H9 (cell line): Measurements from ENCODE around the gene DCTN2. TPM values are rescaled to one million over a fixed set of nuclear protein-coding genes. Genes with fewer than 3 reads are reported as not detected.

Experiments
- DNase-seq: peaks from one replicate; pipeline ENCODE4 v3.0.0-alpha.2; 2017
- H2AFZ ChIP-seq: one replicate; pipeline ENCODE4 v1.6.1; 2013; ENCODE audit warnings: mild to moderate bottlenecking, low read length, control low read depth, moderate library complexity
- H2AK5ac ChIP-seq: 2 replicates; pipeline ENCODE4 v1.6.1; 2013; ENCODE audit warnings: low read length, control low read depth, mixed read lengths; ENCODE audit not compliant: insufficient read length
- H2BK120ac ChIP-seq: one replicate; pipeline ENCODE4 v1.6.1; 2013; ENCODE audit warnings: low read depth, mild to moderate bottlenecking, low read length, control low read depth, inconsistent platforms; ENCODE audit not compliant: poor library complexity, severe bottlenecking
- H2BK12ac ChIP-seq: 2 replicates; pipeline ENCODE4 v1.6.1; 2013; ENCODE audit warnings: low read length, control low read depth, mixed read lengths, low read depth; ENCODE audit not compliant: insufficient read length
- H2BK15ac ChIP-seq: 2 replicates; pipeline ENCODE4 v1.6.1; 2013; ENCODE audit warnings: low read depth, low read length, control low read depth
- H2BK20ac ChIP-seq: one replicate; pipeline ENCODE4 v1.6.1; 2013; ENCODE audit warnings: low read depth, mild to moderate bottlenecking, low read length, control low read depth, inconsistent platforms; ENCODE audit not compliant: poor library complexity, severe bottlenecking
- H2BK5ac ChIP-seq: 2 replicates; pipeline ENCODE4 v1.6.1; 2013; ENCODE audit warnings: low read length, control low read depth, mixed read lengths; ENCODE audit not compliant: insufficient read length
- H3K14ac ChIP-seq: 2 replicates; pipeline ENCODE4 v1.6.1; 2013; ENCODE audit warnings: low read length, control low read depth; ENCODE audit not compliant: insufficient read depth
- H3K18ac ChIP-seq: 2 replicates; pipeline ENCODE4 v1.6.1; 2013; ENCODE audit warnings: low read depth, mild to moderate bottlenecking, mixed read lengths, low read length, control low read depth; ENCODE audit not compliant: insufficient read length
- H3K23ac ChIP-seq: 2 replicates; pipeline ENCODE4 v1.6.1; 2013; ENCODE audit warnings: low read length, control low read depth, mixed read lengths, low read depth; ENCODE audit not compliant: insufficient read length
- H3K23me2 ChIP-seq: 2 replicates; pipeline ENCODE4 v1.6.1; 2013; ENCODE audit warnings: low read depth, mild to moderate bottlenecking, mixed read lengths, low read length, control low read depth; ENCODE audit not compliant: insufficient read length, poor library complexity, severe bottlenecking
- H3K27ac ChIP-seq: 2 replicates; pipeline ENCODE4 v1.5.1; 2013; ENCODE audit warnings: low read length, control low read depth, mixed read lengths, low read depth; ENCODE audit not compliant: insufficient read length
- H3K27me3 ChIP-seq: 2 replicates; pipeline ENCODE4 v1.6.1; 2013; ENCODE audit warnings: low read length, control low read depth, inconsistent platforms; ENCODE audit not compliant: insufficient read depth
- H3K4ac ChIP-seq: 2 replicates; pipeline ENCODE4 v1.6.1; 2013; ENCODE audit warnings: low read depth, mild to moderate bottlenecking, control low read depth, inconsistent platforms, low read length, moderate library complexity
- H3K4me1 ChIP-seq: 2 replicates; pipeline ENCODE4 v1.6.1; 2013; ENCODE audit warnings: low read length, control low read depth, inconsistent platforms; ENCODE audit not compliant: insufficient read depth
- H3K4me2 ChIP-seq: 2 replicates; pipeline ENCODE4 v1.6.1; 2013; ENCODE audit warnings: low read length, control low read depth, mixed read lengths; ENCODE audit not compliant: insufficient read length, insufficient read depth
- H3K56ac ChIP-seq: 2 replicates; pipeline ENCODE4 v1.6.1; 2013; ENCODE audit warnings: low read depth, mild to moderate bottlenecking, mixed read lengths, low read length, control low read depth; ENCODE audit not compliant: insufficient read length
- H3K79me1 ChIP-seq: 2 replicates; pipeline ENCODE4 v1.6.1; 2013; ENCODE audit warnings: low read depth, mild to moderate bottlenecking, moderate library complexity, low read length, control low read depth, inconsistent platforms; ENCODE audit not compliant: insufficient read depth, poor library complexity, severe bottlenecking
- H3K79me2 ChIP-seq: 2 replicates; pipeline ENCODE4 v1.6.1; 2013; ENCODE audit warnings: low read length, control low read depth, inconsistent platforms; ENCODE audit not compliant: insufficient read depth
- H3K9ac ChIP-seq: 2 replicates; pipeline ENCODE4 v1.6.1; 2013; ENCODE audit warnings: low read length, control low read depth, mixed read lengths; ENCODE audit not compliant: insufficient read length; ENCODE audit errors: extremely low read depth
- H3K9me3 ChIP-seq: one replicate; pipeline ENCODE4 v1.6.1; 2013; ENCODE audit warnings: low read depth, low read length, inconsistent platforms; ENCODE audit not compliant: control insufficient read depth
- H3T11ph ChIP-seq: one replicate; pipeline ENCODE4 v1.6.1; 2013; ENCODE audit warnings: mild to moderate bottlenecking, low read length, control low read depth, inconsistent platforms
- H4K20me1 ChIP-seq: one replicate; pipeline ENCODE4 v1.6.1; 2013; ENCODE audit not compliant: control insufficient read depth, insufficient read length, insufficient read depth
- H4K5ac ChIP-seq: 2 replicates; pipeline ENCODE4 v1.6.1; 2013; ENCODE audit warnings: low read depth, mild to moderate bottlenecking, mixed read lengths, low read length, control low read depth; ENCODE audit not compliant: insufficient read length
- H4K8ac ChIP-seq: replicated peaks from 2 replicates; pipeline ENCODE4 v1.6.1; 2013; ENCODE audit warnings: low read length, control low read depth, mixed read lengths, low read depth; ENCODE audit not compliant: insufficient read length
- H4K91ac ChIP-seq: 2 replicates; pipeline ENCODE4 v1.6.1; 2013; ENCODE audit warnings: low read depth, mild to moderate bottlenecking, moderate library complexity, mixed read lengths, low read length, control low read depth; ENCODE audit not compliant: insufficient read length
- H3K27ac Mint-ChIP-seq, 3 experiments: 2 replicates in 2 of 3; 3 replicates in 1 of 3; pipeline ENCODE4 v1.8.0; 2020 to 2021; ENCODE audit warnings: mixed read lengths in 3 of 3, mild to moderate bottlenecking in 1 of 3, moderate library complexity in 1 of 3
- H3K27me3 Mint-ChIP-seq: 2 replicates; pipeline ENCODE4 v1.8.0; 2021; ENCODE audit warnings: low read depth, mild to moderate bottlenecking, moderate library complexity, mixed read lengths
- H3K36me3 Mint-ChIP-seq, 3 experiments: 2 replicates in 2 of 3; 3 replicates in 1 of 3; pipeline ENCODE4 v1.8.0; 2020 to 2021; ENCODE audit warnings: low read depth in 3 of 3, mixed read lengths in 3 of 3; ENCODE audit not compliant: insufficient read depth in 1 of 3
- H3K4me1 Mint-ChIP-seq, 2 experiments: 2 replicates each; pipeline ENCODE4 v1.8.0; 2020; ENCODE audit warnings: mixed read lengths in 2 of 2
- H3K4me3 Mint-ChIP-seq, 2 experiments: 2 replicates in 1 of 2; 3 replicates in 1 of 2; pipeline ENCODE4 v1.8.0; 2020 to 2021; ENCODE audit warnings: mild to moderate bottlenecking in 2 of 2, mixed read lengths in 2 of 2, moderate library complexity in 1 of 2
- H3K9me3 Mint-ChIP-seq, 2 experiments: 2 replicates in 1 of 2; 3 replicates in 1 of 2; pipeline ENCODE4 v1.8.0; 2020; ENCODE audit warnings: mild to moderate bottlenecking in 2 of 2, mixed read lengths in 2 of 2, moderate library complexity in 1 of 2
- CTCF ChIP-seq: fragments of 200-600 bp; sonication (generic); conservative IDR thresholded peaks from 3 replicates; pipeline ENCODE4 v1.8.0; 2021; ENCODE audit warnings: antibody characterized with exemption, mild to moderate bottlenecking
- WGBS: extraction: QIAGEN DNeasy Blood & Tissue Kit; methylation state at CpG from one replicate; pipeline ENCODE4 v1.1.7; 2013; ENCODE audit warnings: missing lambda C conversion rate, low lambda C conversion rate, mixed read lengths; ENCODE audit not compliant: insufficient read length; ENCODE audit errors: extremely low coverage; 5-methylcytosine and 5-hydroxymethylcytosine counted together
- total RNA-seq: library from RNA; stranded (reverse); gene quantifications from 2 replicates; pipeline ENCODE4 v1.2.1, GENCODE V29; 2021

The DCTN2 gene
- total RNA-seq, 1 experiment from 2014 or later = 97.7 TPM

GRCh38 chr12:57574795-57575194, 27.8 kb upstream of the DCTN2 start:
- WGBS = no CpG with 5 or more reads among the region's 10 CpGs

More at GRCh38 chr12:57574795-57575194, 27.8 kb upstream of the DCTN2 start:
- Histone ChIP-seq H3K4me2 (no peak overlapping the region), H3K56ac (no peak overlapping the region), H2BK120ac (no peak overlapping the region), H3K79me2 (0 out of 2 replicates have a peak, but pooled peaks cover 2% of the 10 kb centered on the region), H3K23ac (no peak overlapping the region), H3K4me1 (no peaks in the 10 kb centered on the region), H3K23me2 (no peaks in the 10 kb centered on the region), H3K9me3 (no peaks in the 10 kb centered on the region), H2BK15ac (no peak overlapping the region), H4K91ac (no peak overlapping the region), H2BK20ac (no peak overlapping the region), H4K8ac (no peak overlapping the region), H2AK5ac (no peak overlapping the region), H3K27me3 (no peaks in the 10 kb centered on the region), H3T11ph (no peak overlapping the region), H3K4ac (no peak overlapping the region), H4K5ac (no peak overlapping the region), H4K20me1 (no peaks in the 10 kb centered on the region), H2AFZ (no peak overlapping the region), H3K18ac (no peak overlapping the region), H3K79me1 (no peaks in the 10 kb centered on the region), H3K9ac (no peak overlapping the region), H3K27ac (no peak overlapping the region), H3K14ac (no peak overlapping the region), H2BK12ac (no peak overlapping the region), H2BK5ac (no peak overlapping the region)
- Mint-ChIP-seq H3K9me3 (no peaks in the 10 kb centered on the region), H3K36me3 (peaks cover 49 to 81% (median 76%) of the 10 kb centered on the region in 3 experiments), H3K27me3 (no peaks in the 10 kb centered on the region; the same call in 1 of the 2 replicates), H3K27ac (no peak overlapping the region; a peak in 1 of 7 replicates), H3K4me3 (no peak overlapping the region), H3K4me1 (no peaks in the 10 kb centered on the region)
- DNase-seq = no peak
- TF ChIP-seq CTCF = no peak
